Ishikawa (cell line): Measurements from ENCODE around the gene DUSP10.

ENCODE experiments used
- CEBPB ChIP-seq: IDR thresholded peaks from 2 replicates; pipeline ENCODE4 v1.6.1; 2012
- CREB1 ChIP-seq: IDR thresholded peaks from 2 replicates; pipeline ENCODE4 v1.6.1; 2012; ENCODE audit warnings: low read depth
- FOXM1 ChIP-seq: IDR thresholded peaks from 2 replicates; pipeline ENCODE4 v1.6.1; 2012; ENCODE audit warnings: low read depth, borderline replicate concordance
- MAX ChIP-seq: IDR thresholded peaks from 2 replicates; pipeline ENCODE4 v1.6.1; 2012
- RAD21 ChIP-seq: IDR thresholded peaks from 2 replicates; pipeline ENCODE4 v1.6.1; 2012; ENCODE audit warnings: low read depth
- REST ChIP-seq: IDR thresholded peaks from 2 replicates; pipeline ENCODE4 v1.6.1; 2012; ENCODE audit warnings: low read depth, mild to moderate bottlenecking
- TAF1 ChIP-seq: IDR thresholded peaks from 2 replicates; pipeline ENCODE4 v1.6.1; 2012; ENCODE audit warnings: low read depth, mild to moderate bottlenecking
- TCF12 ChIP-seq: IDR thresholded peaks from 2 replicates; pipeline ENCODE4 v1.6.1; 2012; ENCODE audit warnings: low read depth
- TEAD4 ChIP-seq: IDR thresholded peaks from 2 replicates; pipeline ENCODE4 v1.6.1; 2012

GRCh38 chr1:221689138-221689537 lies 52.8 kb downstream of the DUSP10 start:
- no peak for TF ChIP-seq MAX
- TF ChIP-seq CEBPB = no peak
- no peak for TF ChIP-seq TAF1
- no peak for TF ChIP-seq FOXM1
- no peak for TF ChIP-seq REST
- no peak for TF ChIP-seq RAD21
- no peak for TF ChIP-seq CREB1
- no peak for TF ChIP-seq TCF12
- no peak for TF ChIP-seq TEAD4
